GM19468 (cell line): ENCODE measurements around the gene NOL4L.

Experiments
- ATAC-seq: cut with Tn5 transposase; IDR thresholded peaks from one replicate; pipeline ENCODE4 v1.9.1; 2021; ENCODE audit warnings: mild to moderate bottlenecking, moderate library complexity, moderate number of reproducible peaks; ENCODE audit not compliant: unreplicated experiment; ENCODE audit errors: extremely low read depth

Gene NOL4L

DNA sequence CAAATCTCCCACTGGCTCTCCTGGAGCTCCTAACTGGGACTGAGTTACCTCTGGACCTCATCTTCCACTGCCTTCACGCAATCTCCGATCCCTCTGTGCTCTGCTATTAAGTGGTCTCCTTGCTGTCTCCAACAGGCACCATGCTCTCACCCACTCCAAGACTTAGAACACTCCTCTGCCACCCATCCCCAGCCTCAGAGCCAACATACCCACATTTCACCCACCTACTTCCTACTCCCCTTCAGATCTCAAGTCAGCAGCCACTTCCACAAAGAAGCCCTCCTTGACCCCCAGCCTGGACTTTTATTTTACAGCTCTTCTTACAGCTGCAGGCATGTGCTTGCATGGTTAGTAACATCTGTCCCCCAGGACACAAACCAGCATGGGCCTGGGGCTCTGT lies 29.6 kb upstream of the NOL4L start:
- no peak for ATAC-seq

GRCh38 chr20:32614303-32614702 lies 29.2 kb upstream of the NOL4L start:
- no peak for ATAC-seq

GRCh38 chr20:32613192-32614053 lies 28.3 kb upstream of the NOL4L start:
- ATAC-seq, result no peak

- no peak for ATAC-seq
Measured at GRCh38 chr20:32612351-32613191, 27.4 kb upstream of the NOL4L start.

DNA sequence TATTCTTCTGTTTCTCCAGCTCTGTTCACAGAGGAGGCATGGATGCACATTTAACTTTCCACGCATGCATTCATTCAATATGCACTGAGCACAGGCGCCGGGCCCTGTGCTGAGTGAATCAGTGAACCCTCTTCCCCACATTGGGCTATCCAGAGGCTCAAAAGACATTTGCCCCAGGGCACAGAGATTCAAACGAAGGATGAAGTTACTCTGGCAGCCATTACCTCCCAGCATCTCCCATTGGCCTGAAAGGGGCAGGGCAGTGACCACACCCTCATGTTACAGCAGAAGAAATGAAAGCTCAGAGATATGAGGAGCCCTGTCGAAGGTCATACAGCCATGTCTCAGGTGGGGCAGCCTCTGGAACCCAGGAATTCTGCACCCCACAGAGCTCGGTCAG lies 26.7 kb upstream of the NOL4L start:
- ATAC-seq, result no peak

DNA sequence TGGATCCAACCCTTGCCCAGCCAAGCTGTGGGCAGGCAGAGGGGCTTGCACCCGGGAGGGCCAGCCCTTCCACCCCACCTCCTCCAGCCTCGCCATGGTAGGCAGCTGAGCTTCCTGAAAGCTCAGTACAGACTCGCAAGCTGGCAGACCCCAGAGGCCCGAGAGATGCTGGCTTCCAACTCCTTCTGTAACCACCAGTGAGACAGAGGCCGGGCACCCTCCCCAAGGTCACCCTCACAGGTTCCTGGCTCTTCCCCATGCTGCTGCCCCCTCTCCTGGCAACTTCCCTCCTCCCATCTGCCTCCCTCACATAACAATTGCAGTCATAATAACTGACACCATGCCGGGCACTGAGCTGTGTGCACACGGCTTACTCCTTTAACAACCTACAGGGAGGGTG lies 26.2 kb upstream of the NOL4L start:
- ATAC-seq, result no peak

GRCh38 chr20:32610472-32611218 lies 25.5 kb upstream of the NOL4L start:
- ATAC-seq, result no peak

- no peak for ATAC-seq
Measured at GRCh38 chr20:32609993-32610392, 24.9 kb upstream of the NOL4L start.

DNA sequence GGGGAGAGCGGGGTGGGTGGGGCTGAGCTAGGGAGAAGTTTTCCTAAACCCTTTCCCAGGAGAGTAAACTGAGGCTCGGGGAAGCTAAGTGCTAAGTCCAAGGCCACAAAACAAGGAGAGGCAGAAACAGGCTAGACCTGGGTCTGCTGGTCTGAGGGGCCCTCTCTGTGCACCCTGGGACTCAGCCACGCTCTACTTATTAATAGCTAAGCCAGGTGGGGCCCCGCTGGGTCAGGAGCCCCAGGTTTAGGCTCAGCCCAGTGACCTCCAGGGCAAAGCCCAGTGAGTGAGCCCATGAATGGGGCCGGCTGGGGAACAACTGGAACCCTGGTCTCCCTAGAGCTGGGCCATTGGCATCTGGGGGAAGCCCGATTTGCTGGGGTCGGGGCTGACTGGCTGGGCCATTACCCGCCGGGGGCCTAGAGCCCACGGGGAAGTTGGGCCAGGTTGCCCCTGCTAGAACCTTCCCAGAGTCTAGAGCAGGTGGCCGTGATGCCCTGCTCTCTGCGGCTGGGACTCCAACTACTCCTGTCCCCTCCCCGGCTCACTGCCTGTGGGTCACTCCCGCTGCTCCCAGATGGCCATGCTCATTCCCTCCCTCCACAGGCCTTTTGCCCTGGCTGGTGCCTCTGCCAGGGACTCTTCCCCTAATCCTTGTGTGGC lies 24.1 kb upstream of the NOL4L start:
- ATAC-seq, result no peak

DNA sequence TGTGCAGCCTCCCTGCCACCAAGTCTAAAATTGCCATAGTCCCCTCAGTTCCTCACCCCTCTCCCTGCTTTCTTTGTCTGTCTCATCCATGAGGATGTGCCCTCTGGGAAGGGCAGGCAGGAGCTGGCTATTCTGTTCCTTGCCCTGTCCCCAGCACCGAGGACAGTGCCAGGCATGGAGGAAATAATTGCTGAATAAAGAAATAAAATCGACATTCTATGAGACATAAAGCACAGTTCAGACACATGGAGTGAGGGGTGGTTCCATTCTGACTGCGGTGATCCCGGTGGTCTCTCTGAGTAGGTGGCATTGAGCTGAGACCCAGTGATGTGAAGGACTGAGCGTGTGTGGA lies 23.5 kb upstream of the NOL4L start:
- ATAC-seq, result no peak

DNA sequence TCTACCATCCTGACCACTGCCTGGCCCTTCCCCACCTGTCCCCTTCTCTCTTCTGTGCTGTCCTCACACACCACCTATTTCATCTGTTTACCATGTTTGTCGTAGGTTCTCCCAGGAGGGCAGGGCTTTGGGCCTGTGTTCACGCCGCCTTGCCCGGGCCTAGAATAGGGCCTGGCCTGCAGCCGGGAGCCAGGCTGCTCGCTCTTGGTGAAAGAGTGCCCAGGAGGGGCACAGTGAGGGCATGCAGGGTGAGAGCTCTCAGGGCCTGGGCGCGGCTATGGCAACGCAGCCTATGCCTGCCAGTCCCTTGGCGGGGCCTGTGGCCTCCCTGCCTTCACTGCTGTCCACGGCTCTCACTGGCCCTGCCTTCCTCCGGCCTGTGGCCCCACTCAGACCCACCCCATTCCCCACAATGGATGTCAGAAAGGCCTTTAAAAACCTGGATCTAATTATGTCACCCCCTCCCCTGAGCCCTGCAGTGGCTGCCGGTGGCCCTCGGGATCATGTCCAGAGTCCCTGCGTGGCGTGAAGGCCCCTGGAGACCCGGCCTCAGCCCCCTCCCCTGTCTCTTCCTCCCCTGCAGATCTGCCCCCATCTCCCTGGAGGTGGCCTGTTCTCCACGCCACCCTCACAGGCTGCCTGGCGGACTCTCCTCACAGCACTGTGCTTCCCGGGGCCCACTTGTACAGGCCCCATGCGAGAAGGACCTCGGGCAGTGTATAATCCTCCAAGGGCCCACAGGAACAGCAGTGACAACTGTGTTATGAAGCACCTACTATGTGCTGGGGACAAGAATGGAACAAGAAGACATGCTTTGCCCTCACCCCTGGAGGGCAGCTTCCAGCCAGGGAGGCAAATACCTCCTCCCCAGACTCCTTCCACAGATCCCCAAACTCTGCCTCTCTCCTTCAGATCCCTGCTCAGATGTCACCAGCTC lies 22.9 kb upstream of the NOL4L start:
- ATAC-seq, result no peak

DNA sequence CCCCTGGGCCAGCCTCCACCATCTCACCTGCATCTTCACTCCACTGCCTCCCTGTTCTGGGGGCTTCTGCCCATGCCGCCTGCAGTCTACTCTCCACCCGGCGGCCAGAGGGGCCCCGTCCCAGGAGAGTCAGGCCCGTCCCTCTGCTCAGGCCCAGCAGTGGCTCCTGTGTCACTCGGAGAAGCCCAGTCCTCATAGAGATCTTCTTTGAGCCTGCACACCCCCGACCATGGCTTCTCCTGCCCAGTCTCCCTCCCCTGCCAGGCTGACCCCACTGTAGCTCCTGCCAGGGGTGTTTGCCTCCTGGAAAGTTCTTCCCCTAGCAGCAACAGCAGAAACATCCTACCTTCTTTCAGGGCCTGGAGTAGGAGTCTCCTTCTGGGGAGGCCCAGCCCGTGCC lies 22.2 kb upstream of the NOL4L start:
- no peak for ATAC-seq

- ATAC-seq, result no peak
Measured at GRCh38 chr20:32606790-32607189, 21.7 kb upstream of the NOL4L start.

DNA sequence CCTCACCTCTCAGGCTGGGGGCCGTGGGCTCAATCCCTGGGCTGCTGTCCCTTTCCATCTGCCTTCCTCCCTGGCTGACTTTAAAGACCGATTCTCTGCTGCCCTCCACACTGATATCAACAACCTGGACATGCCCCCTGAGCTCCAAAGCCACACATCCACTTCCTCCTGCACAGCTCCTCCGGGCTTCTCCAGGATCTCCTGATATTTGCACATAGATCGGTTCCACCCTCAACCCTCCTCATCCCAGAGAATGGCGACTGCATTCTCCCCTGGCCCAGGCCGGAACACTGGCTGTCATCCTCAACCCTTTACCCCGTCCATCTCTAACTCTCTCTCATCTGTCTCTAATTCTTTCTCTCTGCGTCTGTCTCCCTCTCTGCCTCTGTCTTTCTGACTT lies 21.0 kb upstream of the NOL4L start:
- no peak for ATAC-seq

GRCh38 chr20:32605167-32605656 lies 20.1 kb upstream of the NOL4L start:
- no peak for ATAC-seq

DNA sequence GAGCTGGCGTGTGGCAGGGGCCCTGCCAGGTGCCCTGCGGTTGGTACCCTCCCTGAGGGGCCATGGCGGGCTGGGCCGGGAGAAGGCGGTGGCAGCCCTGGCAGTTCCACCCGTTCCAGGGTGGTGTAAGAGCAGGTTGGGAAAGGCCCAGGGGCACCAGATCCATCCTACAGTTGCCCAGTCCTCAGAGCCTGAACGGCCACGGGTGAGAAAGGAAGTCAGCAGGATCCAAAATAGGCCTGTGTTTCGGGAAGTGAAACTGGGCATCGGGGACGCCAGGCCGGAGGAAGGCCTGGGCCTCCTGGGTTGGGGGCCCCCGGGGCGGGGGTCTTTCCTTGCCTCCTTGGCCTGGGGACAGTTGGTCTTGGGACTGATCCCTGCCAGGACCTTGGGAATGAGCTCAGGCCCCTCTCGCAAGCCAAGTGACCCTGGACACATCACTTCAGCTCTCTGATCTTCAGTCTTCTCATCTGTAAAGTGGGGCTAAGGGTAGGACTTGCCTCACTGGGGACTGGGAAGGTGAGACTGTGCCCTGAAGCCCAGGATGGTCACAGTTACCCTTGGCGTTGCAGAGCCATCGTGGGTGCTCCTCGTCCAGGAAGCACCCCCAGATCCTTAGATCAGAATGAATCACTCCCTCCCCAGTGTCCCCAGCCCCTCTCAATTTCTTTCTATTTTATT lies 18.1 kb upstream of the NOL4L start:
- no peak for ATAC-seq

DNA sequence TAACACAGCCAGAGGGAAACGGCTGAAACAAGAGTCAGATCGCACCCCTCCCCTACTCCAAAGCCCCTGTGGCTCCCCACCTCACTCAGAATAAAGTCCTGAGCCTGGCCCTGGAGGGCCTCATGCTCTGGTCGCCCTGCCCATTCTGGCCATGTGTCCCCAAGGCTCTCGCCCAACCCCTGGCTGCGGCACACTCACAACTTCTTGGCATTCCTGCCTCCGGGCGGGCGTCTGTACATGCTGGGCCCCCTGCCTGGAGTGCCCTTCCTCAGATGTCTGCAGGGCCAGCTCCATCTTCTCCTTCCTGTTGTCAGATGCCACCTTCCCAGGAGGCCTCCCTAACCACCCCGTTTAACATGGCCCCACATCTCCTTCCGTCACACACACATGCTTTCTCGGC lies 17.1 kb upstream of the NOL4L start:
- no peak for ATAC-seq

- ATAC-seq, result no peak
Measured at GRCh38 chr20:32600681-32601237, 15.6 kb upstream of the NOL4L start.
